Ureter (tissue), 1 donor: Measurements from ENCODE around the gene OR13C2. TPM values are rescaled to one million over a fixed set of nuclear protein-coding genes. Genes with fewer than 3 reads are reported as not detected.

Experiments used
- total RNA-seq: library from RNA; stranded (reverse); gene quantifications from one replicate; pipeline ENCODE4 v1.2.4, GENCODE V29; 2023
- donor health status: DM: yes; HTN: yes; CAD: no.

The OR13C2 gene
- total RNA-seq, 1 donor from 2014 or later: not detected

Other genes with a start within 250 kb of the OR13C2 start
- not detected for gene OR13F1, start 101.4 kb downstream of the OR13C2 start, total RNA-seq
- gene OR13C4, start 78.4 kb downstream of the OR13C2 start, total RNA-seq: not detected
- gene OR13C3, start 68.8 kb downstream of the OR13C2 start, total RNA-seq: not detected
- not detected for gene OR13C8, start 36.5 kb downstream of the OR13C2 start, total RNA-seq
- gene OR13C5, start 6.2 kb downstream of the OR13C2 start, total RNA-seq: not detected
- gene OR13C9, start 12.6 kb upstream of the OR13C2 start, total RNA-seq: not detected
- not detected for gene OR13D1, start 88.9 kb upstream of the OR13C2 start, total RNA-seq
- gene NIPSNAP3A, start 142.1 kb upstream of the OR13C2 start, total RNA-seq: 29.9 TPM
- gene NIPSNAP3B, start 158.5 kb upstream of the OR13C2 start, total RNA-seq: 4.1 TPM